Neural progenitor cell (in vitro differentiated cells): ENCODE results near the gene PBX1. TPM values are rescaled to one million over a fixed set of nuclear protein-coding genes. Genes with fewer than 3 reads are reported as not detected.

ENCODE experiments used
- DNase-seq: peaks from one replicate; pipeline ENCODE4 v3.0.0-alpha.2; 2016; ENCODE audit warnings: low spot score
- H2AFZ ChIP-seq: fragments of 200-600 bp; sonication (generic); replicated peaks from 2 replicates; pipeline ENCODE4 v1.6.1; 2016; ENCODE audit warnings: antibody characterized with exemption
- H3F3A ChIP-seq: fragments of 200-600 bp; sonication (generic); 2 replicates; pipeline ENCODE4 v1.6.1; 2016; ENCODE audit warnings: antibody characterized with exemption, low read depth
- H3K27ac ChIP-seq: fragments of 200-600 bp; sonication (generic); 2 replicates; pipeline ENCODE4 v1.5.1; 2016; ENCODE audit warnings: mild to moderate bottlenecking
- H3K27me3 ChIP-seq: fragments of 200-600 bp; sonication (generic); 2 replicates; pipeline ENCODE4 v1.6.1; 2016; ENCODE audit warnings: mild to moderate bottlenecking, moderate library complexity
- H3K36me3 ChIP-seq: fragments of 200-600 bp; sonication (generic); 2 replicates; pipeline ENCODE4 v1.5.1; 2016
- H3K4me1 ChIP-seq: fragments of 200-600 bp; sonication (generic); 2 replicates; pipeline ENCODE4 v1.6.1; 2016; ENCODE audit warnings: mixed run types
- H3K4me2 ChIP-seq: fragments of 200-600 bp; sonication (generic); 2 replicates; pipeline ENCODE4 v1.6.1; 2016
- H3K4me3 ChIP-seq: fragments of 200-600 bp; sonication (generic); 2 replicates; pipeline ENCODE4 v1.5.1; 2016
- H3K79me2 ChIP-seq: fragments of 200-600 bp; sonication (generic); 2 replicates; pipeline ENCODE4 v1.6.1; 2016; ENCODE audit warnings: low read depth
- H3K9ac ChIP-seq: fragments of 200-600 bp; sonication (generic); 2 replicates; pipeline ENCODE4 v1.6.1; 2016
- H3K9me3 ChIP-seq: fragments of 200-600 bp; sonication (generic); 2 replicates; pipeline ENCODE4 v1.5.1; 2016; ENCODE audit warnings: low read depth
- H4K20me1 ChIP-seq: fragments of 200-600 bp; sonication (generic); 2 replicates; pipeline ENCODE4 v1.6.1; 2016; ENCODE audit warnings: low read depth
- H3K27ac Mint-ChIP-seq: 3 replicates; pipeline ENCODE4 v1.8.0; 2021; ENCODE audit warnings: mixed read lengths
- H3K27me3 Mint-ChIP-seq: 2 replicates; pipeline ENCODE4 v1.8.0; 2022; ENCODE audit warnings: low read depth, mild to moderate bottlenecking, inconsistent platforms, moderate library complexity, mixed read lengths; ENCODE audit not compliant: insufficient read depth
- H3K36me3 Mint-ChIP-seq: 3 replicates; pipeline ENCODE4 v1.8.0; 2021; ENCODE audit warnings: mixed read lengths
- H3K4me1 Mint-ChIP-seq: 3 replicates; pipeline ENCODE4 v1.8.0; 2021; ENCODE audit warnings: mixed read lengths
- H3K4me3 Mint-ChIP-seq: 3 replicates; pipeline ENCODE4 v1.8.0; 2021; ENCODE audit warnings: mild to moderate bottlenecking, moderate library complexity, mixed read lengths
- H3K9me3 Mint-ChIP-seq: 3 replicates; pipeline ENCODE4 v1.8.0; 2020; ENCODE audit warnings: mixed read lengths
- EZH2 ChIP-seq: fragments of 200-600 bp; sonication (generic); IDR thresholded peaks from 2 replicates; pipeline ENCODE4 v1.6.1; 2017; ENCODE audit warnings: antibody characterized with exemption, mild to moderate bottlenecking, moderate library complexity
- EZH2phosphoT487 ChIP-seq: fragments of 200-600 bp; sonication (generic); IDR thresholded peaks from 2 replicates; pipeline ENCODE4 v1.6.1; 2017; ENCODE audit warnings: antibody characterized with exemption
- total RNA-seq: library from RNA; depleted of rRNA; stranded (reverse); fragments of >200 nt; gene quantifications from 2 replicates; pipeline ENCODE4 v1.2.3, GENCODE V29; 2015; ENCODE audit warnings: low replicate concordance
- TF ChIP-seq, protein P1 (sequence below): fragments of 200-600 bp; sonication (generic); IDR thresholded peaks from 2 replicates; pipeline ENCODE4 v1.5.1; 2017; ENCODE audit warnings: antibody characterized with exemption, mild to moderate bottlenecking

PBX1 gene
- total RNA-seq, 1 donor from 2014 or later, result 91.1 TPM

GRCh38 chr1:164518692-164519332 is 40.2 kb upstream of the PBX1 start:
- Mint-ChIP-seq H3K4me1 (peaks cover 56% of the 10 kb centered on the region), H3K27me3 (peaks cover 5% of the 10 kb centered on the region), H3K9me3 (peaks cover 2% of the 10 kb centered on the region), H3K36me3 (no peaks in the 10 kb centered on the region), H3K27ac (no peak overlapping the region), H3K4me3 (no peak overlapping the region)
- Histone ChIP-seq H3K36me3 (no peaks in the 10 kb centered on the region), H3K4me2 (no peak overlapping the region), H3K4me1 (peaks cover 20% of the 10 kb centered on the region), H3K4me3 (no peak overlapping the region), H3K27ac (no peak overlapping the region), H3K9me3 (no peaks in the 10 kb centered on the region), H2AFZ (no peak overlapping the region), H3K79me2 (no peaks in the 10 kb centered on the region), H3K27me3 (no peaks in the 10 kb centered on the region), H3F3A (no peaks in the 10 kb centered on the region), H4K20me1 (no peaks in the 10 kb centered on the region), H3K9ac (no peak overlapping the region)
- no peak for DNase-seq
- TF ChIP-seq EZH2phosphoT487 (no peak), EZH2 (no peak)
- TF ChIP-seq, protein P1, sequence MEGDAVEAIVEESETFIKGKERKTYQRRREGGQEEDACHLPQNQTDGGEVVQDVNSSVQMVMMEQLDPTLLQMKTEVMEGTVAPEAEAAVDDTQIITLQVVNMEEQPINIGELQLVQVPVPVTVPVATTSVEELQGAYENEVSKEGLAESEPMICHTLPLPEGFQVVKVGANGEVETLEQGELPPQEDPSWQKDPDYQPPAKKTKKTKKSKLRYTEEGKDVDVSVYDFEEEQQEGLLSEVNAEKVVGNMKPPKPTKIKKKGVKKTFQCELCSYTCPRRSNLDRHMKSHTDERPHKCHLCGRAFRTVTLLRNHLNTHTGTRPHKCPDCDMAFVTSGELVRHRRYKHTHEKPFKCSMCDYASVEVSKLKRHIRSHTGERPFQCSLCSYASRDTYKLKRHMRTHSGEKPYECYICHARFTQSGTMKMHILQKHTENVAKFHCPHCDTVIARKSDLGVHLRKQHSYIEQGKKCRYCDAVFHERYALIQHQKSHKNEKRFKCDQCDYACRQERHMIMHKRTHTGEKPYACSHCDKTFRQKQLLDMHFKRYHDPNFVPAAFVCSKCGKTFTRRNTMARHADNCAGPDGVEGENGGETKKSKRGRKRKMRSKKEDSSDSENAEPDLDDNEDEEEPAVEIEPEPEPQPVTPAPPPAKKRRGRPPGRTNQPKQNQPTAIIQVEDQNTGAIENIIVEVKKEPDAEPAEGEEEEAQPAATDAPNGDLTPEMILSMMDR, result no peak

GRCh38 chr1:164519426-164519825 is 39.6 kb upstream of the PBX1 start:
- Mint-ChIP-seq H3K9me3 (peaks cover 2% of the 10 kb centered on the region), H3K4me1 (peaks cover 56% of the 10 kb centered on the region), H3K36me3 (no peaks in the 10 kb centered on the region), H3K27ac (peak overlapping the region; percentile 53), H3K4me3 (no peak overlapping the region), H3K27me3 (peaks cover 5% of the 10 kb centered on the region)
- H2AFZ ChIP-seq, result no peak overlapping the region
- TF ChIP-seq EZH2phosphoT487 (no peak), EZH2 (no peak)
- TF ChIP-seq, protein P1, result no peak
- H3K9ac ChIP-seq, result no peak overlapping the region
- no peaks in the 10 kb centered on the region for H4K20me1 ChIP-seq
- no peaks in the 10 kb centered on the region for H3K27me3 ChIP-seq
- H3F3A ChIP-seq, result no peaks in the 10 kb centered on the region
- peaks cover 20% of the 10 kb centered on the region for H3K4me1 ChIP-seq
- DNase-seq, result no peak
- no peaks in the 10 kb centered on the region for H3K36me3 ChIP-seq
- no peak overlapping the region for H3K4me2 ChIP-seq
- no peaks in the 10 kb centered on the region for H3K9me3 ChIP-seq
- H3K4me3 ChIP-seq, result no peak overlapping the region
- no peak overlapping the region for H3K27ac ChIP-seq
- no peaks in the 10 kb centered on the region for H3K79me2 ChIP-seq

DNA sequence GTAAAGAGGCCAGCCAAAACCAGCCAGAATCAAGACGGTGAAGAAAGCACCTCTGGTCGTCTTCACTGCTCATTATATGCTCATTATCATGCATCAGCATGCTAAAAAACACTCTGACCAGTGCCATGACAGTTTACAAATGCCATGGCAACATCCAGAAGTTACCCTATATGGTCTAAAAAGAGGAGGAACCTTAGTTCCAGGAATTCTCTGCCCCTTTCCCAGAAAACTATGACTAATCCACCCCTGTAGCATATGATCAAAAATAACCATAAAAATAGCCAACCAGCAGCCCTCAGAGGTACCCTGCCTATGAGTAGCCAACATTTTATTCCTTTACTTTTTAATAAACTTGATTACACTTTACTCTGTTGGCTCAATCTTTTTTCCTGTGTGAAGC is 34.2 kb upstream of the PBX1 start:
- Mint-ChIP-seq H3K27me3 (peaks cover 8% of the 10 kb centered on the region), H3K4me3 (no peak overlapping the region), H3K9me3 (peaks cover 23% of the 10 kb centered on the region), H3K36me3 (peaks cover 3% of the 10 kb centered on the region), H3K27ac (no peak overlapping the region), H3K4me1 (peaks cover 11% of the 10 kb centered on the region)
- Histone ChIP-seq H3K9ac (no peak overlapping the region), H3K27me3 (no peaks in the 10 kb centered on the region), H3F3A (no peaks in the 10 kb centered on the region), H3K4me2 (no peak overlapping the region), H3K9me3 (no peaks in the 10 kb centered on the region), H3K4me1 (no peaks in the 10 kb centered on the region), H2AFZ (no peak overlapping the region), H3K79me2 (no peaks in the 10 kb centered on the region), H3K4me3 (no peak overlapping the region), H3K36me3 (peaks cover 4% of the 10 kb centered on the region), H4K20me1 (no peaks in the 10 kb centered on the region), H3K27ac (no peak overlapping the region)
- TF ChIP-seq EZH2 (no peak), EZH2phosphoT487 (no peak)
- TF ChIP-seq, protein P1, result no peak
- DNase-seq, result no peak
